ENCODE results near the gene SSNA1.
A peak's percentile ranks its signal among the peaks of the same experiment; 100 is the strongest.

Gene SSNA1

DNA sequence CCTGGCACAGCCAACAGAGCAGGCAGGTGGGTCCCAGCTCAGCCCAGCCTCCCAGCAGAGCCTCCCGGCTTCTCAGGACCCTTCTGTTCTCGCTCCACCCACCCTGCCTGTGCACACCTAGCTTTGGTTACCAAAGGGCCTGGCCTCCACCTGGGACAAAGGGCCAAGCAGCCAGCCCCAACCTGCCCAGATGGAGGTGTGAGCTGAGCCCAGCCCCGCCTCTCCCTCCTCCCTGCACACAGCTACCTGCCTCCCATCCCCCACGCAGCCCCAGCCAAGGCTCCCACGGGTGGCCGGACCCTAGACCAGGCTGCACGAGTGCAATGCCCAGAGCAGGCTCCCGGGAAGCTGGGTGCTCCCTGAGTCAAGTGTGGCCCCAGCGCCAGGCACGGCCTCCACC is 6.4 kb downstream of the SSNA1 start:
- no peak overlapping the region for H3K27ac ChIP-seq
- no peak for DNase-seq (ENCODE audit: low read depth, low spot score)

DNA sequence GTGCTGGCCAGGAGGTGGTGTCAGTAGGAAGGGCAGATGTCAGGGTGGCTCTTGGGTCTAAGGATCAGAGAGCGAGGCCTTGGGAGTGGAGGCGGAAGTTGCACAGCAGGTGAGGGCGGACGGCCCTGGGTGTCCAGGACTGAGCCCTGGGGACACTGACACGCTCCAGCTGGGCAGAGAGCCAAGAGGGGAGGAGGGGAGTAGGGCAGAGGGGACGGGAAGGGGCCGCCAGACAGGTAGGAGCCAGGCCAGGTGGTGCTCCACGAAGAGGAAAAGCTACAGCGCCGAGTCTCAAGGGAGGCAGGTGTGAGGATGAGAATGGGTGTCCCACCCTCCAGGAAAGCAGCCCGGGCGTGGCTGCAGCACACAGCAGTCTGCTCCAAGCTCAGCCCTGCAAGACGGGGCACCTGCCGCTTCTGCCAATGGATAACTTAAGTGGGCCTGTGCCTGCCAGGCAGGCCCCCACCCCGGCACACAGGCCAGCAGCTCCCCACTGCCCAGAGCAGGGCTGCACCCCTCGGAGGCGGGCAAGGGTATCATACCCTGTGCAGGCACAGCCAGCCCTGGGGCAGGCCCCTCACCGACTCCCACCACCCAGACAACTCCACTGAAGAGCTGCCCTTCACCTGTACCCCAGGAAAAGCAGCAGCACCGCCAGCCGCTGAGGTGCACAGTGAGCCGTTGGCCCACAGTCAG is 7.2 kb downstream of the SSNA1 start:
- H3K27ac ChIP-seq = no peak overlapping the region
- DNase-seq (ENCODE audit: low read depth, low spot score) = no peak

DNA sequence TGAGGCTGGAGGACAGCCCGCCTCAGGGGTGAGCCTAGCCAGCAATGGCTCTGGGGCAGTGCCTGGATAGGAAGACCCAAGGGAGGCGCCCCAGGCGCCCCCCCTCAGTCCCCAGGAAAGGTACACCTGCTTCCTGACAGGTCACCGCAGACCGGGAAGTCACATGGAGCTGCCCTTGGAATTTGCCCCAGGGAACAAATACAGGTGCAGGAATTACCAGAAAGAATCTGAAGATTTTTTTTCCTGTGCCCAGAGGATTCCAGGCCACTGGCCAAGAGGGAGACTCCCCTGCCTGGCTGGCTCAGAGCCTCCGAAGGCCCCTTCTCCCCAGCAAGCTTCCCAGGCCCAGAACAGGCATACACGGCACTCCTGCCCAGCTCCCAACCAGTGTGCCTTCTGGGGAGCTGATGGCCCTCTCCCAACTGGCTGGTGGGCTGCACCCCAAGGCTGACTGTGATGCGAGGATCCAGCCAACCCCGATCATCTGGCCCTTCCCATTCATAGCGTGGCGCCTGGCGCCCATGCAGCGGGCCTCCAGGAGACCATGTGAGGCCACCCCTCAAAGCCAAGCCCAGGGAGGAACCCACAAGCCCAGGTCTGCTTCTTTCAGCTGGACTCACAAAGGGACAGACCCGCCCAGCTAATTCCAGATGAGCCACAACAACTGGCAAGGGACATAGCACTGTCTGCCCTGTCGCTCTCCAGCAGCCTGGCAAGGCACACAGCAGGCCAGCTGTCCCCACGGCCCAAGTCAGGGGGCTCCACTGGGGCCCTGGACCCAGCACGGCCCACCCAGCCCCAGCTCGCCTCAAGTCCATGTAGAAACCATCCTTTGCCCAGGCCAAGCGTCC is 9.8 kb downstream of the SSNA1 start:
- DNase-seq (ENCODE audit: low read depth, low spot score) = no peak
- no peak overlapping the region for H3K27ac ChIP-seq

DNA sequence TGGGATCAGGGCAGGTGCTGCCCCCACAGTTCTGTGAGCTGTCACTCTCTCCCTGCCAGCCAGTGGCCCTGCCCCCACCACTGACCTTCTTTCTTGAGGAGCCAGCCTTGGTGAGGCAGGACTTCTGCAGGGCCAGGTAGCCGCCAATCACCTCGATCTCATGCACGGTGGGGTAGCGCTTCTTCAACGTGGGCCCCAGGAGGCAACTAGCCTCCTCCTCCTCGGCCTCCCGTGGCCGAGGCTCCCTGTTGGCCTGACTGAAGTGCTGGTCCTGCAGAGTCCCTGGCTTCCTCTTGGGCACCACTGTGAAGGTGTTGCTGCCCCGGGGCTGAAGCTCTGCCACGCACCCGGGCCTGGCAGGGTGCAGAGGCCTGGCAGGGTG is 10.4 kb downstream of the SSNA1 start:
- DNase-seq (ENCODE audit: low read depth, low spot score) = no peak
- no peak overlapping the region for H3K27ac ChIP-seq

DNA sequence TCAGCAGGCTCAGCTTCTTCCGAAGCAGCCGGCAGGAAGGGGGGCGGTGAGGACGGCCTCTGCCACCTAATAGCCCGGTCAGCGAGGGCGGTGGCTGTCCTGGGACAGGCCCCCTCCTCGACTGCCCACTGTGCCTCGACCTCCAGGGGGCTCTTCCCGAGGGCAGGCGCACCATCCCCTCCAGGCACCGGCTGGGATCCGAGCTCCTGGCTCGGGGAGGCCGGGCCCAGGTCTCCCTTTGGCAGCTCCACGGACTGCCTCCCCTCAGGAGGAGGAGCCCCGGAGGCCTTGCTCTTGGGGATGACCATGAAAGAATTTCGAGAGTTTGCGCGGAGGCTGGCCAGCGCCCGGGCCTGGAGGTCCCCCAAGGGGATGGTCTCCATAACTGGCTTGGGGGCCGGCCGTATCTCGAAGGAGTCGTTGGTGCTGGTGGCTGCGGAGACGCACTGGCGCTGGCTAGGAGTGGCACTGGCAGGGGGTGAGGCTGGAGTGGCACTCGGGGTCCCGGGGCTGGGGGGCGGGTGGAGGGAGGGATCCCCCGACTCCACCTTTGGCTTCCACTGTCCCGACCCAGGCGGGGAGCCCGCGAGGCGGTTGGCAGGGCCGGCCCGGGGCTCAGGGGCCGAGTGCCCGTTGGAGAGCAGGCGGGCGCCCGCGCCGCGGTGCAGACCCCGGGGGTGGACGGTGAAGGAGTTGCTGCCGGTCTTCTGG is 11.1 kb downstream of the SSNA1 start:
- DNase-seq (ENCODE audit: low read depth, low spot score) = no peak
- no peak overlapping the region for H3K27ac ChIP-seq

DNA sequence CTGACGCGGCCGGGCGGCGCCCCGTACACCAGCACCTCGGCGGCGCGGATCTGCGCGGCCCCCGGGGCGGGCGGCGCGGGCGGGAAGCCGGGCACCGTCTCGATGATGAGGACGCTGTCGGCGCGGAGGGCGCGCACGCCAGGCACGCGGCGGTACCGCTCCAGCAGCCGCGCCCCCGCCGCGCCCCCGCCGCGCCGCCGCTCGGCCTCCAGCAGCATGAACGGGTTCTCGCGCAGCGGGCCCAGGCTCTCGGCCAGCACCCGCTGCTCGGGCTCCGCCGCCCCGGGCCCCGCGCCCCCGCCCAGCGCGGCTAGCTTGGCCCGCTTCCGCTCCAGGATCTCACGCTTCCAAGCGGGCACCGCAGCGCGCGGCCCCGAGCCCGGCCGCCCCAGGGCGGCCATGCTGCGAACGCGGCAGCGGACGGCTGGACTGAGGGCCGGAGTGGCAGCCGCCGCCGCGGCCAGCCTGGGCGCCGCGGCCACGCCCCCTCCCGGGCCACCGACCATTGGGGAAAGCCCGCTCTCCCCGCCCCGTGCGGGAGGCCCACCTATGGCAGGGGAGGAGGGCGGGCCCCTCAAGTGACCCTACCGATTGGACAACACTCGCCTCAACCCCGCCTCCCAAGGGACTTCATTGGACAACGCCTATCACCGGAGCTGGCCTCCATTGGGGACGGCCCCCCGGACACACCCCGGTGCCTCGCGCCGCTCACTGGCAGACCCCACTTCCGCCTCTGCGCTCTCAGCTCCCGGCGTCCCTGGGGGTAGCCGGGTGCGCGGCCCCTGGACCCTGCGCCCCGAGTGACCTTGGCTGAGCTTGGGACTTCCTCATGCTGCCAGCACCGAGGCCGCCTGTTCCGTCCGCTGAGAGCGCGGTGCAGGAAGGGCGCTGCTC is 12.1 kb downstream of the SSNA1 start, which contains the start of gene TPRN:
TSS of gene TPRN (minus strand) at position 431 of the 894 bp plus-strand sequence. CDS start at position 401, 30 bp downstream.
- peak within 1 kb of the TSS; percentile 36 for H3K27ac ChIP-seq
- peak; percentile 93 for DNase-seq (ENCODE audit: low read depth, low spot score)

DNA sequence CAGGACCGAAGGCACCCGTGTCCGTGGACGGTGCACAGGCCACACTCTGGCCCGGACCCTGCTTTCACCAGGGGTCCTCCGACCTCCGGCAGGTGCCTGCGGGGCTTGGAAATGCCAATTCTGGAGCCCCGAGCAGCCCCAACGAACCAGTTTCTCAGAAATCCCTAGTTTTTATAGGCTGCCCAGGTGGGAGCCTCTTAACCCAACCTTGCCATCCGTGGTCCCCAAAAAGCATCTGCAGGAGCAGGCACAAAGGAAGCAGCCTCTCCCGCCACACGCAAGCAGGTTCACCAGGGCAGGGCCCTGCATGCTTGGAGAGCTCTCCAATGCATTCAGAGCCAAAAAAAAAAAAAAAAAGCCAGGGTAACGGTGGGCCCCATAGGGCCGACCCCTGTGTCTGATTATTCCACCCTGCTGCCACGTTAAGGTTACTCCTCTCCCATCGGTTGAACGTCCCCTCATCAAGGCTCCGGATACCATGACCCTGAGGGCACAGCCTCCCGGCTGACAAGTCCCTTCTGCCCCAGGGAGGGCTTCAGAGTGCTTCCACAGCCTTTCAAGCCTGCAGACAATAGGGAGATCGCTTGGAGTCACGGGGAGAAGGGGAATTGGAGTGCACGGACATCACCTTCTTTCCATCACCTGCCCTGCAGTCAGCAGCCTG is 12.9 kb downstream of the SSNA1 start:
- peak overlapping the region; percentile 36 for H3K27ac ChIP-seq
- no peak for DNase-seq (ENCODE audit: low read depth, low spot score)

DNA sequence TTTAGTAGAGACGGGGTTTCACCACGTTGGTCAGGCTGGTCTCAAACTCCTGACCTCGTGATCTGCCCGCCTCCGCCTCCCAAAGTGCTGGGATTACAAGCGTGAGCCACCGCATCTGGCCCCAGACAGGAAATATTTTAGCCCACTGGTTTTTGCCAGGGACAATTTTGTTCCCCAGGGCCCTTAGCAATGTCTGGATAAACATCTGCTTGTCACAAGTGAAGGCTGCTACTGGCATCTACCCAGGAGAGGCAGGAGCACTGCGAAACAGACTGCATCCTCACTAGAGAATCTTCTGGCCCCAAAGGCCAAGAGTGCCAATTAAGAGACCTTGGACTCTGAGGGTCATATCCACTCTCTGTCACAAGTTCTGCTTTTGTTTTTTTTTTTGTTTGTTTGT is 14.5 kb downstream of the SSNA1 start:
- no peak for DNase-seq (ENCODE audit: low read depth, low spot score)
- no peak overlapping the region for H3K27ac ChIP-seq

DNA sequence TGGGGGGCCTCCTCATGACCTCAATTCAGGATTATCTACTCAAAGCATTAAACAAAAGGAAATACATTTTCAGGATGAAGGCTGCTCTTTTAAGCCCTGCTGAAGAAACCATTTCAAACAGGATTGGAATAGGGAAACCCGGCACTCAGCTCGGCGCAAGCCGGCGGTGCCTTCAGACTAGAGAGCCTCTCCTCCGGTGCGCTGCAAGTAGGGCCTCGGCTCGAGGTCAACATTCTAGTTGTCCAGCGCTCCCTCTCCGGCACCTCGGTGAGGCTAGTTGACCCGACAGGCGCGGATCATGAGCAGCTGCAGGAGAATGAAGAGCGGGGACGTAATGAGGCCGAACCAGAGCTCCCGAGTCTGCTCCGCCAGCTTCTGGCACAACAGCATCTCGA is 16.3 kb downstream of the SSNA1 start:
- H3K27ac ChIP-seq = peak overlapping the region; percentile 57

DNA sequence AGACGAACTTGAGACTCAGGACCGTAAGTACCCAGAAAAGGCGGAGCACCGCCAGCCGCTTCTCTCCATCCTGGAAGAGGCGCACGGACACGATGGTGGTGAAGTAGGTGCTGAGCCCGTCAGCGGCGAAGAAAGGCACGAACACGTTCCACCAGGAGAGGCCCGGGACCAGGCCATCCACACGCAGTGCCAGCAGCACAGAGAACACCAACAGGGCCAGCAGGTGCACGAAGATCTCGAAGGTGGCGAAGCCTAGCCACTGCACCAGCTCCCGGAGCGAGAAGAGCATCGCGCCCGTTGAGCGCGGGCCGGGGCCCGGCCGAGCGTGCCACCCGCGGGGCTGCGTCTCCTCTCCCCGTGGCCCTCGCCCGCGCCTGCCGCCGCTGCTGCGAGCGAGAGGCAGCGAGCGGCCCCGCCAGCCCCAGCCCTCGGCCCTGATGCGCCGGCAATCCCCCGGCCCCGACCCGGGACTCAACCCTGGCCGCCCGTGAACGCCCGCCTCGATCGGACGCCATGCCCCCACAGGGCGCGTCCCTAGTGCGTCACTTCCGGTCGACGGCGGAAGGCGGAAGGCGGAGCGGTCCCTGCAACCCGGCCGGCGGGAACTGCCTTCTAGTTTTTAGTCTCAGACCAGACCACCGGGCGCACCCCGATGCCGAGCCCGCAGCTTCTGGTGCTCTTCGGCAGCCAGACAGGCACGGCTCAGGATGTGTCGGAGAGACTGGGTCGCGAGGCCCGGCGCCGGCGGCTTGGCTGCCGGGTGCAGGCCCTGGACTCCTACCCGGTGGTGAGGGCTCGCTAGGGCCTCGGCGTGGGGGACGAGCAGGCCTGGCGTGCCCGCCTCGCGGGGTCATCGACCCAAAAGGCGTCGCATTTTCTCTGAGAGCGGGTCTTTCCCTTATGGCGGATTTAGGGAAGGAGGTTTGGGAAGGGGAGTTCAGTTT is 16.9 kb downstream of the SSNA1 start, which contains the start of the genes NDOR1 and TMEM203:
TSS of gene NDOR1 (plus strand) at position 575 of the 944 bp plus-strand sequence. CDS start at position 653, 78 bp downstream.
TSS of gene TMEM203 (minus strand) at position 523 of the 944 bp plus-strand sequence. CDS start at position 289, 234 bp downstream.
- peak within 1 kb of the TSS; percentile 57 for H3K27ac ChIP-seq
- DNase-seq (ENCODE audit: low read depth, low spot score) = peak; percentile 36

More for the DNA sequence above, 16.3 kb downstream of the SSNA1 start:
- DNase-seq (ENCODE audit: low read depth, low spot score) = no peak

DNA sequence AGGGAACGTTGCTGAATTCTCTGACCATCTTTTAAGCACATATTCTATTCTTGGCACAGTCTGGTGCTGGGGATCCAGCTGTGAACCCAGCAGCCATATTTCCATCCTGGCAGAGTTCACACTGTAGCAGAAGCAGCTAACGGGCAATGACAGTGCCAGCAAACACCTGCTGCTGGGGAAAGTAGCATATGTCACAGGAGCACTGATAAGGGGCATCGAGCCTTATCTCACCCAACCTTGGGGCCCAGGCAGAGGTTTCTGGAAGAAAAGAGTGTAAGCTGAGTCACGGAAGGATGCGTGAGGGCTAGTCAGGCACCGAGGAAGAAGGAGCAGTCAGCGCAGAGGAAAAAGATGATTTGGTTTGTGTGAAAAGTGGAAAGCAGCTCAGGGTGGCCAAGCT is 18.1 kb downstream of the SSNA1 start:
- no peak for DNase-seq (ENCODE audit: low read depth, low spot score)
- no peak overlapping the region for H3K27ac ChIP-seq

DNA sequence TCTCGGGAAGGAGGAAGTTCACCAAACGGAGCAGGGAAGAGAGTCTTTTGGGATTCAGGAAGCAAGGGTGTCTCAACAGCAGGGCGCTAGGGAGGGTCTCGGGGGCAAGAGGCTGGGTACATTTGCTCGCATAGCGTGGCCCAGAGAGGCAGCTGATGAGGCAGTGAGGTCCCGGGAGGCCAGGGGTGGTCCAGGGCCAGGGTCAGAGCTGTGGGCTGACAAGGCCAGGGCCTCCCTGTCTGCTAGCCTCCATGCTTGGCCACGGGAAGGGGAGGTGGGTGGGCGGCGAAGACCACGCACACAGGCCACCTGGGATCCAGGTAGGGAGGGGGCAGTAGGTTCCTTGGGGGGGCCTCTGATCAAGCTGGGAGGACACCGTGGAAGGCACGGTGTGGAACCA is 23.1 kb downstream of the SSNA1 start:
- no peak for DNase-seq (ENCODE audit: low read depth, low spot score)
- no peak overlapping the region for H3K27ac ChIP-seq

DNA sequence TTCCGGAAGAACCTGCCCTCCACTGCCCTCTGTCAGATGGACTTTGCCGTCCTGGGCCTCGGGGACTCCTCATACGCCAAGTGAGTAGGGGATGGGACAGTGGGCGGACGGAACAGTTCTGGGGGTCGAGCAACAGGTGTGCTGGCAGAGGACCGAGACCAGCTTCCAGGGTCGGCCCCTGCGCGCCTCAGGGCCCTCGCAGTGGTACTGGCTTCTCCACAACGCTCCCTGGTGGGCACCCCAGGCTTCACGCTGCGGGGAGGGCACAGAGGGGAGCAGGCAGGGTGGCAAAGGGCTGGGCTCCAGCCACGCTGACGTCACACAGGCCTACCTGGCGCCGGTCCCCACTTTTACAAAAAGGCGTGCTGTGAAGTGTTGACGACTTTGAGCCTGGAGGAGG is 24.0 kb downstream of the SSNA1 start:
- no peak for DNase-seq (ENCODE audit: low read depth, low spot score)

DNA sequence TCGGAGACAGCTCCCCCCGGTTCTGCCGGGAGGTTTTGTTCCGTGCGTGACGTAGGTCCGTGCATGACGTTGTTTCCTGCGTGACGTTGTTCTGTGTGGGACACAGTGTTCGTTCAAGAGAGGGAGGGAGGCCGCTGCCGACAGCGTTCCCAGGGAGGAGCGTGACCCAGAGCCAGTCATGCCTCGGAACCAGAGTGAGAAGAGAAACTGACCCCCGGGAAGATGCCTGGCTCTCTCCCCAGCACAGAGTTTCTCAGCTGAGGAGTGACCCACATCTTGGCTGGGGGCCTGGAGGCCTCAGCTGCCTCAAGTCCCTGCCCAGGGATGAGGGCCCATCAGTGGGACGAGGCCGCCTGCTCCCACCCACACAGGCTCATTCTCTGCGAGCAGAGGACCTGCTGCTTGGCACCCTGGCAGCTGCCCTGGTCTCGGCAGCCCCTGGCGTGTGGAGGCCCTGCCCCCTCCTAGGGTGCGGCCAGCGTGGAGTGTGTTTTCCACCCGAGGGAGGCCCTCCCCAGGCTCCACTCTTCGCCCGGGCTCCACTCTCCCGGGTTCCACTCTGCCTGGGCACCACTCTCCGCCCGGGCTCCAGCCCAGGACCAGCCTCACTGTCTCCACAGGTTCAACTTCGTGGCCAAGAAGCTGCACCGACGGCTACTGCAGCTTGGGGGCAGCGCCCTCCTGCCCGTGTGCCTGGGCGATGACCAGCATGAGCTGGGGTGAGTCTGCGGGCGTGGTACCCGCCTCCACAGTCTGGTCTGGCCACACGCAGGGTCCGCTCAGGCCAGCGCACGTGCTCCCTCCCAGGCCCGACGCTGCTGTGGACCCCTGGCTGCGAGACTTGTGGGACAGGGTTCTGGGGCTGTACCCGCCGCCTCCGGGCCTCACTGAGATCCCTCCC is 24.9 kb downstream of the SSNA1 start:
- H3K27ac ChIP-seq = no peak overlapping the region
- DNase-seq (ENCODE audit: low read depth, low spot score) = no peak

More for the DNA sequence above, 24.0 kb downstream of the SSNA1 start:
- no peak overlapping the region for H3K27ac ChIP-seq

DNA sequence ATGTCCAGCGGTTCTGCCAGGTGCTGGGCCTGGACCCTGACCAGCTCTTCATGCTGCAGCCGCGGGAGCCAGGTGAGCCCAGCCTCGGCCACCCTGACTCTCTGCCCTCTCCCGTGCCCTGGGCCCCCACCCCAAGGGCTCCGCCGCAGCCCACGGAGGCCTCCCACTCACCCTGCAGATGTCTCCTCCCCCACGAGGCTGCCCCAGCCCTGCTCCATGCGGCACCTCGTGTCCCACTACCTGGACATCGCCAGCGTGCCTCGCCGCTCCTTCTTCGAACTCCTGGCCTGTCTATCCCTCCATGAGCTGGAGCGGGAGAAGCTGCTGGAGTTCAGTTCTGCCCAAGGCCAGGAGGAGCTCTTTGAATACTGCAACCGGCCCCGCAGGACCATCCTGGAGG is 26.1 kb downstream of the SSNA1 start:
- DNase-seq (ENCODE audit: low read depth, low spot score) = no peak
- no peak overlapping the region for H3K27ac ChIP-seq

DNA sequence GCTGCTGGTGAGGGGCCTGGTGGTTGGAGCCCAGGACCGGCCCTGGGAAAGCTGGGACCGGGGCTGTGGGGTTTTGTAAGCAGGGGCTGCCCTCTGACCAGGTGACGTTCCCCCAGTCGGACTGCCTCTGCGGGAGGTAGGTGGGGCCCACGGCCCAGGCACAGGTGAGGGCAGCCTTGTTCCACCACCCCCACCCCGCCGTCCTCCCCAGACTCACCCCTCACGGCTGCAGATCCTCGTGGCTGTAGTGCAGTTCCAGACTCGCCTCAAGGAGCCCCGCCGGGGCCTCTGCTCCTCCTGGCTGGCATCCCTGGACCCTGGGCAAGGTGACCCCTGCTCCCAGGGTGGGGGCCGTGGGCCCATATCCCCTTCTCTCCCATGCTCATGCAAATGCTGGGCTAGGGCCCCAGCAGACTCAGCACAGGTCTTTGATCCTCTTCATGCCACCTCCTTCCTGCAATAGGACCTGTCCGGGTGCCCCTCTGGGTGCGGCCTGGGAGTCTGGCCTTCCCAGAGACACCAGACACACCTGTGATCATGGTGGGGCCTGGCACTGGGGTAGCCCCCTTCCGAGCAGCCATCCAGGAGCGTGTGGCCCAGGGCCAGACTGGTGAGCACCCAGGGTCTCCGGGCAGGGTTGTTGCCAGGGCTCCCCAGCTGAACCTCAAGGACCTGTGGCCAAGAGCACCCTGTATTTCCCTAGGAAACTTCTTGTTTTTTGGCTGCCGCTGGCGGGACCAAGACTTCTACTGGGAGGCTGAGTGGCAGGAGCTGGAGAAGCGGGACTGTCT is 26.9 kb downstream of the SSNA1 start:
- DNase-seq (ENCODE audit: low read depth, low spot score) = no peak
- no peak overlapping the region for H3K27ac ChIP-seq
